ENCODE measurements around the gene LTBP3.

LTBP3 gene

GRCh38 chr11:65558002-65558929, at the start of gene LTBP3:
Gene LTBP3, minus strand, starts transcription at chr11:65558359. Its CDS starts 400 bp downstream, at chr11:65557959.
- Histone ChIP-seq H3K4me3 (ENCODE audit: low read length in 2 of 2) (peak within 1 kb of the TSS; percentile 43 to 67), H3K9ac (ENCODE audit: low read depth in 1 of 2, low read length in 2 of 2) (peak within 1 kb of the TSS; percentile 56 to 83), H3K4me1 (ENCODE audit: control insufficient read depth in 2 of 2, insufficient read depth in 2 of 2, low read length in 2 of 2) (peaks cover 29 to 31% of the 10 kb centered on the region in 2 donors), H3K36me3 (ENCODE audit: control insufficient read depth in 2 of 2, insufficient read depth in 2 of 2, low read length in 2 of 2) (no peaks in the 10 kb centered on the region), H3K27me3 (ENCODE audit: control insufficient read depth in 2 of 2, insufficient read depth in 2 of 2, low read length in 2 of 2) (no peaks in the 10 kb centered on the region), H3K9me3 (ENCODE audit: control insufficient read depth in 2 of 2, low read length in 2 of 2) (no peaks in the 10 kb centered on the region), H3K27ac (ENCODE audit: low read depth in 2 of 2, low read length in 2 of 2) (peak within 1 kb of the TSS; percentile 70 to 83)

- Histone ChIP-seq H3K36me3 (ENCODE audit: control insufficient read depth in 2 of 2, insufficient read depth in 2 of 2, low read length in 2 of 2) (peaks cover 50% of the 10 kb centered on the region in 2 donors), H3K27me3 (ENCODE audit: control insufficient read depth in 2 of 2, insufficient read depth in 2 of 2, low read length in 2 of 2) (no peaks in the 10 kb centered on the region), H3K4me3 (ENCODE audit: low read length in 2 of 2) (peak overlapping the region in 1 of 2 donors; percentile 13), H3K9ac (ENCODE audit: low read depth in 1 of 2, low read length in 2 of 2) (no peak overlapping the region), H3K9me3 (ENCODE audit: control insufficient read depth in 2 of 2, low read length in 2 of 2) (no peaks in the 10 kb centered on the region), H3K4me1 (ENCODE audit: control insufficient read depth in 2 of 2, insufficient read depth in 2 of 2, low read length in 2 of 2) (peaks cover 24 to 28% of the 10 kb centered on the region in 2 donors), H3K27ac (ENCODE audit: low read depth in 2 of 2, low read length in 2 of 2) (peak overlapping the region; percentile 59 to 65)
Measured at GRCh38 chr11:65606876-65607613, 48.9 kb upstream of the LTBP3 start.

- no peak overlapping the region for H3K27ac ChIP-seq (ENCODE audit: low read depth in 2 of 2, low read length in 2 of 2)
- H3K4me1 ChIP-seq (ENCODE audit: control insufficient read depth in 2 of 2, insufficient read depth in 2 of 2, low read length in 2 of 2): peaks cover 2 to 4% of the 10 kb centered on the region in 2 donors
- no peaks in the 10 kb centered on the region for H3K27me3 ChIP-seq (ENCODE audit: control insufficient read depth in 2 of 2, insufficient read depth in 2 of 2, low read length in 2 of 2)
- no peaks in the 10 kb centered on the region for H3K9me3 ChIP-seq (ENCODE audit: control insufficient read depth in 2 of 2, low read length in 2 of 2)
- H3K4me3 ChIP-seq (ENCODE audit: low read length in 2 of 2): no peak overlapping the region
- H3K36me3 ChIP-seq (ENCODE audit: control insufficient read depth in 2 of 2, insufficient read depth in 2 of 2, low read length in 2 of 2): peaks cover 46 to 51% of the 10 kb centered on the region in 2 donors
- H3K9ac ChIP-seq (ENCODE audit: low read depth in 1 of 2, low read length in 2 of 2): no peak overlapping the region
Measured at GRCh38 chr11:65604258-65604657, 46.1 kb upstream of the LTBP3 start.

- H3K9ac ChIP-seq (ENCODE audit: low read depth in 1 of 2, low read length in 2 of 2): no peak overlapping the region
- peaks cover 0 to 8% of the 10 kb centered on the region in 2 donors for H3K4me1 ChIP-seq (ENCODE audit: control insufficient read depth in 2 of 2, insufficient read depth in 2 of 2, low read length in 2 of 2)
- no peak overlapping the region for H3K4me3 ChIP-seq (ENCODE audit: low read length in 2 of 2)
- no peak overlapping the region for H3K27ac ChIP-seq (ENCODE audit: low read depth in 2 of 2, low read length in 2 of 2)
- H3K9me3 ChIP-seq (ENCODE audit: control insufficient read depth in 2 of 2, low read length in 2 of 2): no peaks in the 10 kb centered on the region
- no peaks in the 10 kb centered on the region for H3K27me3 ChIP-seq (ENCODE audit: control insufficient read depth in 2 of 2, insufficient read depth in 2 of 2, low read length in 2 of 2)
- peaks cover 39% of the 10 kb centered on the region in 2 donors for H3K36me3 ChIP-seq (ENCODE audit: control insufficient read depth in 2 of 2, insufficient read depth in 2 of 2, low read length in 2 of 2)
Measured at GRCh38 chr11:65599955-65600246, 41.7 kb upstream of the LTBP3 start.

GRCh38 chr11:65599216-65599954, 41.2 kb upstream of the LTBP3 start:
- Histone ChIP-seq H3K36me3 (ENCODE audit: control insufficient read depth in 2 of 2, insufficient read depth in 2 of 2, low read length in 2 of 2) (peaks cover 34% of the 10 kb centered on the region in 2 donors), H3K27ac (ENCODE audit: low read depth in 2 of 2, low read length in 2 of 2) (no peak overlapping the region)

GRCh38 chr11:65598258-65598699, 40.1 kb upstream of the LTBP3 start:
- H3K9me3 ChIP-seq (ENCODE audit: control insufficient read depth in 2 of 2, low read length in 2 of 2): no peaks in the 10 kb centered on the region
- H3K9ac ChIP-seq (ENCODE audit: low read depth in 1 of 2, low read length in 2 of 2): no peak overlapping the region
- peaks cover 26 to 31% of the 10 kb centered on the region in 2 donors for H3K36me3 ChIP-seq (ENCODE audit: control insufficient read depth in 2 of 2, insufficient read depth in 2 of 2, low read length in 2 of 2)
- H3K27me3 ChIP-seq (ENCODE audit: control insufficient read depth in 2 of 2, insufficient read depth in 2 of 2, low read length in 2 of 2): no peaks in the 10 kb centered on the region
- no peak overlapping the region for H3K27ac ChIP-seq (ENCODE audit: low read depth in 2 of 2, low read length in 2 of 2)
- peaks cover 0 to 8% of the 10 kb centered on the region in 2 donors for H3K4me1 ChIP-seq (ENCODE audit: control insufficient read depth in 2 of 2, insufficient read depth in 2 of 2, low read length in 2 of 2)
- H3K4me3 ChIP-seq (ENCODE audit: low read length in 2 of 2): no peak overlapping the region

More at GRCh38 chr11:65599216-65599954, 41.2 kb upstream of the LTBP3 start:
- no peak overlapping the region for H3K9ac ChIP-seq (ENCODE audit: low read depth in 1 of 2, low read length in 2 of 2)
- H3K27me3 ChIP-seq (ENCODE audit: control insufficient read depth in 2 of 2, insufficient read depth in 2 of 2, low read length in 2 of 2): no peaks in the 10 kb centered on the region
- no peaks in the 10 kb centered on the region for H3K9me3 ChIP-seq (ENCODE audit: control insufficient read depth in 2 of 2, low read length in 2 of 2)
- H3K4me3 ChIP-seq (ENCODE audit: low read length in 2 of 2): no peak overlapping the region
- peaks cover 0 to 8% of the 10 kb centered on the region in 2 donors for H3K4me1 ChIP-seq (ENCODE audit: control insufficient read depth in 2 of 2, insufficient read depth in 2 of 2, low read length in 2 of 2)

GRCh38 chr11:65596520-65596919, 38.4 kb upstream of the LTBP3 start:
- no peak overlapping the region for H3K4me3 ChIP-seq (ENCODE audit: low read length in 2 of 2)
- H3K27me3 ChIP-seq (ENCODE audit: control insufficient read depth in 2 of 2, insufficient read depth in 2 of 2, low read length in 2 of 2): no peaks in the 10 kb centered on the region
- H3K27ac ChIP-seq (ENCODE audit: low read depth in 2 of 2, low read length in 2 of 2): no peak overlapping the region
- peaks cover 23 to 30% of the 10 kb centered on the region in 2 donors for H3K36me3 ChIP-seq (ENCODE audit: control insufficient read depth in 2 of 2, insufficient read depth in 2 of 2, low read length in 2 of 2)
- H3K9me3 ChIP-seq (ENCODE audit: control insufficient read depth in 2 of 2, low read length in 2 of 2): no peaks in the 10 kb centered on the region
- H3K4me1 ChIP-seq (ENCODE audit: control insufficient read depth in 2 of 2, insufficient read depth in 2 of 2, low read length in 2 of 2): peaks cover 10 to 12% of the 10 kb centered on the region in 2 donors
- no peak overlapping the region for H3K9ac ChIP-seq (ENCODE audit: low read depth in 1 of 2, low read length in 2 of 2)

- no peaks in the 10 kb centered on the region for H3K9me3 ChIP-seq (ENCODE audit: control insufficient read depth in 2 of 2, low read length in 2 of 2)
- H3K4me1 ChIP-seq (ENCODE audit: control insufficient read depth in 2 of 2, insufficient read depth in 2 of 2, low read length in 2 of 2): peaks cover 12% of the 10 kb centered on the region in 2 donors
- H3K27ac ChIP-seq (ENCODE audit: low read depth in 2 of 2, low read length in 2 of 2): no peak within 1 kb of the TSS
- H3K9ac ChIP-seq (ENCODE audit: low read depth in 1 of 2, low read length in 2 of 2): no peak within 1 kb of the TSS
- no peak within 1 kb of the TSS for H3K4me3 ChIP-seq (ENCODE audit: low read length in 2 of 2)
- H3K36me3 ChIP-seq (ENCODE audit: control insufficient read depth in 2 of 2, insufficient read depth in 2 of 2, low read length in 2 of 2): peaks cover 18 to 30% of the 10 kb centered on the region in 2 donors
- no peaks in the 10 kb centered on the region for H3K27me3 ChIP-seq (ENCODE audit: control insufficient read depth in 2 of 2, insufficient read depth in 2 of 2, low read length in 2 of 2)
Measured at GRCh38 chr11:65595543-65596281, 37.6 kb upstream of the LTBP3 start, which contains the start of gene KCNK7. Gene KCNK7, minus strand, starts transcription at chr11:65595800. Its CDS starts 28 bp downstream, at chr11:65595772.

GRCh38 chr11:65595131-65595530, 37.0 kb upstream of the LTBP3 start:
- H3K4me3 ChIP-seq (ENCODE audit: low read length in 2 of 2): no peak overlapping the region
- no peak overlapping the region for H3K9ac ChIP-seq (ENCODE audit: low read depth in 1 of 2, low read length in 2 of 2)
- peaks cover 12% of the 10 kb centered on the region in 2 donors for H3K4me1 ChIP-seq (ENCODE audit: control insufficient read depth in 2 of 2, insufficient read depth in 2 of 2, low read length in 2 of 2)
- peaks cover 19 to 33% of the 10 kb centered on the region in 2 donors for H3K36me3 ChIP-seq (ENCODE audit: control insufficient read depth in 2 of 2, insufficient read depth in 2 of 2, low read length in 2 of 2)
- no peak overlapping the region for H3K27ac ChIP-seq (ENCODE audit: low read depth in 2 of 2, low read length in 2 of 2)
- no peaks in the 10 kb centered on the region for H3K9me3 ChIP-seq (ENCODE audit: control insufficient read depth in 2 of 2, low read length in 2 of 2)
- no peaks in the 10 kb centered on the region for H3K27me3 ChIP-seq (ENCODE audit: control insufficient read depth in 2 of 2, insufficient read depth in 2 of 2, low read length in 2 of 2)

All from mucosa of rectum (tissue), 2 donors.